NCI-H2171 treated with DMSO at 0.1 percent for 48 hours (cell line): ENCODE measurements around the gene PCDHA6.
"Not testable (repeated sequence)": the region's sequence is repeated elsewhere in the genome, so short reads cannot be mapped to it uniquely, and the experiment has no call there.

Experiments used
- DNase-seq: peaks from one replicate; lab custom pipeline; 2025; lab: John Stamatoyannopoulos, UW

PCDHA6 gene

GRCh38 chr5:140857177-140857986 lies 29.6 kb downstream of the PCDHA6 start:
- no peak for DNase-seq

GRCh38 chr5:140857987-140858240 lies 30.2 kb downstream of the PCDHA6 start:
- no peak for DNase-seq

DNA sequence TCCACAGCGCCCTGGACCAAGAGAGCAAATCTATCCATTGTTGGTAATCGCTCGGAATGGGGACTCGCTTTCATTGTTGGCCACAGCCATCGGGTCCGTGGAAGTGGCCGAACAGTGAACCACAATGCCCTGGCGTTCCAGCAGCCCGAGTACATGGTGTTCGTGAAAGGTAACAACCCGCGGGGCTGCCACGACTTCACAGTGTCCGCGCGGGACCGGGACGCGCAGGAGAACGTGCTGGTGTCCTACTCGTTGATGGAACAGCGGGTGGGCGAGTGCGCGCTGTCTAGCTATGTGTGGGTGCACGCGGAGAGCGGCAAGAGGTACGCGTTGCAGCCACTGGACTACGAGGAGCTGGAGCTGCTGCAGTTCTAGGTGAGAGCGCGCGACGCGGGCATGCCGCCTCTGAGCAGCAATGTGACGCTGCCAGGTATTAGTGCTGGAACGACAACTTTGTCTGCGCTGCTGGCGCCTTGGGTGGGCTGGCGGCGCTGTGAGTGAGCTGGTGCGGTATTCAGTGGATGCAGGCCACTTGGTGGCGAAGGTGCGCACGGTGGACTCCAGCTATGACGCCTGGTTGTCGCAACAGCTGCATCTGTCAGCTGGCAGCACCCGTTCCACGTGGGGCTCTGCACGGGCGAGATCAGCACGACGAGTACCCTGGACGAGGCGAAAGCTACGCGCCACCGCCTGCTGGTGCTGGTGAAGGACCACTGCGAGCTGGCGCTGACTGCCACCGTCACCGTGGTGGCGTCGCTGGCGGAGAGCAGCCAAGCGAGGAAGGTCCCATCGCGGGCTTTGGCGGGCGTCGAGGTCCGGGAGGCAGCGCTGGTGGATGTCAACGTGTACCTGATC lies 34.9 kb downstream of the PCDHA6 start:
- DNase-seq: no peak

- DNase-seq: no peak
Measured at GRCh38 chr5:140868721-140869554, 41.2 kb downstream of the PCDHA6 start, which contains the start of gene PCDHA11. Gene PCDHA11 (plus strand): TSS chr5:140868957. CDS start chr5:140869104, 147 bp downstream.

GRCh38 chr5:140869555-140869886 lies 41.8 kb downstream of the PCDHA6 start:
- DNase-seq: no peak

DNA sequence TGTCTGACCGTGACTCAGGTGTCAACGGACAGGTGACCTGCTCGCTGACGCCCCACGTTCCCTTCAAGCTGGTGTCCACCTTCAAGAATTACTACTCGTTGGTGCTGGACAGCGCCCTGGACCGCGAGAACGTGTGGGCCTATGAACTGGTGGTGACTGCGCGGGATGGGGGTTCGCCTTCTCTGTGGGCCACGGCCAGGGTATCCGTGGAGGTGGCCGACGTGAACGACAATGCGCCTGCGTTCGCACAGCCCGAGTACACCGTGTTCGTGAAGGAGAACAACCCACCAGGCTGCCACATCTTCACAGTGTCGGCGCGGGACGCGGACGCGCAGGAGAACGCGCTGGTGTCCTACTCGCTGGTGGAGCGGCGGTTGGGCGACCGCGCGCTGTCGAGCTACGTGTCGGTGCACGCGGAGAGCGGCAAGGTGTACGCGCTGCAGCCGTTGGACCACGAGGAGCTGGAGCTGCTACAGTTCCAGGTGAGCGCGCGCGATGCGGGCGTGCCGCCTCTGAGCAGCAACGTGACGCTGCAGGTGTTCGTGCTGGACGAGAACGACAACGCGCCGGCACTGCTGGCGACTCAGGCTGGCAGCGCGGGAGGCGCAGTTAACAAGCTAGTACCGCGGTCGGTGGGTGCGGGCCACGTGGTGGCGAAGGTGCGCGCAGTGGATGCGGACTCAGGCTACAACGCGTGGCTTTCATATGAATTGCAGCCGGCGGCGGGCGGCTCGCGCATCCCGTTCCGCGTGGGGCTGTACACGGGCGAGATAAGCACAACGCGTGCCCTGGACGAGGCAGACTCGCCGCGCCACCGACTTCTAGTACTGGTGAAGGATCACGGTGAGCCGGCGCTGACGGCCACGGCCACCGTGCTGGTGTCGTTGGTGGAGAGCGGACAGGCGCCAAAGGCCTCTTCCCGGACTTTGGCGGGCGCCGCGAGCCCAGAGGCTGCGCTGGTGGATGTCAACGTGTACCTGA lies 42.8 kb downstream of the PCDHA6 start:
- DNase-seq: no peak

GRCh38 chr5:140875085-140876065 lies 47.6 kb downstream of the PCDHA6 start, which contains the start of gene PCDHA12:
Gene PCDHA12 (plus strand): TSS chr5:140875308. CDS start chr5:140875473, 165 bp downstream.
- no peak for DNase-seq

- DNase-seq: not testable (repeated sequence)
Measured at GRCh38 chr5:140876541-140877261, 48.9 kb downstream of the PCDHA6 start.

GRCh38 chr5:140877262-140877581 lies 49.5 kb downstream of the PCDHA6 start:
- DNase-seq: no peak
